GM12878 (cell line): Measurements from ENCODE around the gene LRRC51. TPM values are rescaled to one million over a fixed set of nuclear protein-coding genes. Genes with fewer than 3 reads are reported as not detected.

Source experiments
- ATAC-seq: fragments of 200-7000 bp; cut with Tn5 transposase; 3 replicates; pipeline ENCODE4 v1.9.1; 2020; ENCODE audit warnings: mild to moderate bottlenecking, moderate library complexity
- BruUV-seq: library from RNA; stranded (reverse); fragments of 400-500 nt; replicated peaks from 2 replicates; lab custom pipeline; 2021; lab: Mats Ljungman, UMichigan
- CTCF ChIA-PET: fragments of 300-600 bp; sonication (Branson Sonifier 250); formaldehyde crosslinking; extraction: SDS; loops from one replicate; lab custom pipeline; 2021; ENCODE audit warnings: inconsistent platforms; lab: Yijun Ruan, JAX
- POLR2A ChIA-PET: fragments of 350-600 bp; formaldehyde crosslinking; extraction: SDS; loops from one replicate; lab custom pipeline; 2021; ENCODE audit warnings: inconsistent platforms; lab: Charles Lee
- RAD21 ChIA-PET: fragments of 300-600 bp; sonication (Branson Sonifier 250); formaldehyde crosslinking; loops from one replicate; lab custom pipeline; 2023; ENCODE audit warnings: antibody characterized with exemption; ENCODE audit not compliant: unreplicated experiment; lab: Charles Lee
- SMC1A ChIA-PET: fragments of 300-600 bp; sonication (Branson Sonifier 250); formaldehyde crosslinking; loops from one replicate; lab custom pipeline; 2023; ENCODE audit not compliant: unreplicated experiment, uncharacterized antibody; lab: Charles Lee
- DNase-seq: peaks from one replicate; pipeline ENCODE4 v3.0.0-alpha.2; 2011; ENCODE audit warnings: low read depth, low spot score
- FAIRE-seq: peaks from 3 replicates; lab custom pipeline; 2011; peaks lifted over from hg19 to GRCh38; lab: Jason Lieb, UNC
- H2AFZ ChIP-seq: 2 replicates; pipeline ENCODE4 v1.6.0; 2011; ENCODE audit warnings: low read depth, low read length, control low read depth; ENCODE audit not compliant: control insufficient read depth
- H3K27ac ChIP-seq: 2 replicates; pipeline ENCODE4 v1.5.1; 2011; ENCODE audit warnings: control low read depth; ENCODE audit not compliant: control insufficient read depth, insufficient read depth
- H3K27me3 ChIP-seq, 2 experiments: replicated peaks in 1 of 2; 2 replicates each; pipeline versions ENCODE4 v1.6.0 to v1.6.1; 2011; ENCODE audit warnings: low read length in 1 of 2; ENCODE audit not compliant: control insufficient read depth in 2 of 2, insufficient read depth in 2 of 2
- H3K36me3 ChIP-seq, 2 experiments: 2 replicates each; pipeline ENCODE4 v1.5.1; 2011; ENCODE audit warnings: low read length in 1 of 2; ENCODE audit not compliant: control insufficient read depth in 2 of 2, insufficient read depth in 2 of 2
- H3K4me1 ChIP-seq: 2 replicates; pipeline ENCODE4 v1.6.1; 2011; ENCODE audit warnings: mild to moderate bottlenecking, low read length, moderate library complexity, mixed read lengths; ENCODE audit not compliant: control insufficient read depth, insufficient read depth
- H3K4me2 ChIP-seq: 2 replicates; pipeline ENCODE4 v1.6.0; 2011; ENCODE audit warnings: control low read depth; ENCODE audit not compliant: control insufficient read depth, insufficient read depth
- H3K4me3 ChIP-seq: fragments of 200-600 bp; sonication (generic); 2 replicates; pipeline ENCODE4 v1.5.1; 2016
- H3K79me2 ChIP-seq: 2 replicates; pipeline ENCODE4 v1.6.0; 2011; ENCODE audit warnings: low read length; ENCODE audit not compliant: control insufficient read depth, insufficient read depth
- H3K9ac ChIP-seq: 2 replicates; pipeline ENCODE4 v1.8.0; 2011; ENCODE audit warnings: low read length, control low read depth, mixed read lengths; ENCODE audit not compliant: control insufficient read depth, insufficient read depth
- H3K9me3 ChIP-seq: replicated peaks from 3 replicates; pipeline ENCODE4 v1.5.1; 2011; ENCODE audit warnings: mild to moderate bottlenecking, low read length; ENCODE audit not compliant: control insufficient read depth, insufficient read depth
- H4K20me1 ChIP-seq: 2 replicates; pipeline ENCODE4 v1.6.0; 2011; ENCODE audit not compliant: control insufficient read depth, insufficient read depth
- ASH2L ChIP-seq: fragments of 300-600, 200-600 bp; sonication (generic); IDR thresholded peaks from 2 replicates; pipeline ENCODE4 v1.6.1; 2017; ENCODE audit warnings: low read depth, mild to moderate bottlenecking, borderline replicate concordance
- MLLT1 ChIP-seq: fragments of 450-650 bp; IDR thresholded peaks from 2 replicates; pipeline ENCODE4 v1.6.1; 2016; ENCODE audit warnings: mild to moderate bottlenecking
- NR2C2 ChIP-seq: IDR thresholded peaks from 2 replicates; pipeline ENCODE4 v1.6.1; 2011; ENCODE audit warnings: borderline replicate concordance, low read depth; ENCODE audit not compliant: control insufficient read depth, insufficient read length
- POLR2A ChIP-seq: IDR thresholded peaks from 2 replicates; pipeline ENCODE4 v1.6.1; 2011; ENCODE audit warnings: low read depth, mild to moderate bottlenecking, low read length
- POLR2AphosphoS5 ChIP-seq: IDR thresholded peaks from 2 replicates; pipeline ENCODE4 v1.6.1; 2011; ENCODE audit warnings: mild to moderate bottlenecking, low read length, inconsistent platforms
- RB1 ChIP-seq: fragments of 450-650 bp; formaldehyde crosslinking; IDR thresholded peaks from 2 replicates; pipeline ENCODE4 v1.6.1; 2017; ENCODE audit warnings: mild to moderate bottlenecking, borderline replicate concordance
- RCOR1 ChIP-seq: conservative IDR thresholded peaks from 2 replicates; pipeline ENCODE4 v1.6.1; 2012; ENCODE audit warnings: low read depth, low read length, improper control_type of control experiment
- SMARCA5 ChIP-seq: fragments of 450-650 bp; IDR thresholded peaks from 2 replicates; pipeline ENCODE4 v1.6.1; 2017; ENCODE audit warnings: mild to moderate bottlenecking
- ZBTB11 ChIP-seq: fragments of 450-650 bp; formaldehyde crosslinking; IDR thresholded peaks from 2 replicates; pipeline ENCODE4 v1.5.0; 2022; ENCODE audit warnings: mild to moderate bottlenecking, missing genetic modification characterization
- ZNF207 ChIP-seq: fragments of 450-650 bp; IDR thresholded peaks from 2 replicates; pipeline ENCODE4 v1.6.1; 2014; ENCODE audit warnings: antibody characterized with exemption, mild to moderate bottlenecking, borderline replicate concordance
- ZZZ3 ChIP-seq: IDR thresholded peaks from 2 replicates; pipeline ENCODE4 v1.6.1; 2011; ENCODE audit warnings: low read depth; ENCODE audit not compliant: control insufficient read depth, insufficient read length
- WGBS: methylation state at CpG from one replicate; pipeline ENCODE4 v1.1.6; 2016; ENCODE audit warnings: low lambda C conversion rate; ENCODE audit not compliant: insufficient replicate concordance, insufficient coverage; ENCODE audit errors: missing lambda C conversion rate; 5-methylcytosine and 5-hydroxymethylcytosine counted together
- in situ Hi-C: fragments of 300-500 bp; cut with MboI; formaldehyde crosslinking; loops from 9 replicates; pipeline ENCODE4 v1.14.3; 2018; ENCODE audit warnings: mixed read lengths
- intact Hi-C: fragments of 100-400 bp; cut with micrococcal nuclease; formaldehyde crosslinking; loops from one replicate; pipeline ENCODE4 v1.14.2; 2022; ENCODE audit not compliant: unreplicated experiment
- polyA plus RNA-seq, 11 experiments: library from polyadenylated mRNA; depleted of rRNA in 4 of 11; unstranded in 6 of 11; stranded (reverse) in 5 of 11; fragments of >200 nt; fragmentation: Nextera tagmentation in 4 of 11; fragmentation: Illumina TruSeq in 1 of 11; extraction: Ambion mirVana in 4 of 11; extraction: Trizol in 1 of 11; gene quantifications; 1 replicate in 1 of 11; 2 replicates in 10 of 11; pipeline versions ENCODE4 v1.2.1 to v1.2.3, GENCODE V29; 2011 to 2016; ENCODE audit warnings: inconsistent platforms in 2 of 11, missing spikeins in 2 of 11, low read depth in 1 of 11
- total RNA-seq, 4 experiments: library from RNA; depleted of rRNA in 3 of 4; stranded (reverse); fragments of >200 nt in 3 of 4; fragmentation: Illumina TruSeq in 1 of 4; extraction: Trizol in 1 of 4; gene quantifications; 2 replicates each; pipeline versions ENCODE4 v1.2.1 to v1.2.3, GENCODE V29; 2013 to 2021

LRRC51 gene
- total and polyA plus RNA-seq, 10 of the 15 experiments (the other 5 are each of a cell fraction or from before 2014, with no cell fraction given), result 2.6 to 8.6 (median 5.4) TPM

- H3K36me3 ChIP-seq, result peaks cover 2 to 5% of the 10 kb centered on the region in 2 experiments; a peak in 3 of 4 replicates
- in situ Hi-C loops (no loop called here), intact Hi-C loops (loop anchor here (1.0 kb wide), 1 partner anchor 23 kb away; the partner anchor contains the start of genes LRRC51 and NUMA1)
- RAD21 ChIA-PET, result no interaction called here
- peaks cover 21% of the 10 kb centered on the region for H3K4me1 ChIP-seq
- peak overlapping the region; percentile 33; the same call in 1 of the 2 replicates for H3K4me3 ChIP-seq
- ATAC-seq (no peak), FAIRE-seq (peak; percentile 44), DNase-seq (no peak)
- SMC1A ChIA-PET, result no interaction called here
- BruUV-seq, result TSS peak; percentile 89
- WGBS, result 77% methylated on average over 11 of the region's 11 CpGs
- H3K27me3 ChIP-seq, result no peaks in the 10 kb centered on the region
- H3K9ac ChIP-seq, result 0 out of 2 replicates have a peak overlapping the region, but pooled peaks have one; percentile 30
- POLR2A ChIA-PET, result no interaction called here
- H3K9me3 ChIP-seq, result no peaks in the 10 kb centered on the region
- peaks cover 43% of the 10 kb centered on the region for H3K79me2 ChIP-seq
- peak overlapping the region; percentile 70 for H3K27ac ChIP-seq
- peak overlapping the region; percentile 96 for H3K4me2 ChIP-seq
- H2AFZ ChIP-seq, result peak overlapping the region; percentile 68
- no peaks in the 10 kb centered on the region for H4K20me1 ChIP-seq
- peak; percentile 94 for TF ChIP-seq MLLT1
- no peak for TF ChIP-seq ZNF207
- no peak for TF ChIP-seq ASH2L
- 0 out of 2 replicates have a peak, but pooled peaks have one; percentile 6 for TF ChIP-seq RCOR1
- TF ChIP-seq NR2C2, result no peak
- TF ChIP-seq POLR2A, result no peak
- TF ChIP-seq ZBTB11, result no peak
- TF ChIP-seq RB1, result 0 out of 2 replicates have a peak, but pooled peaks have one; percentile 28
- TF ChIP-seq SMARCA5, result 0 out of 2 replicates have a peak, but pooled peaks have one; percentile 58
- TF ChIP-seq ZZZ3, result no peak
- TF ChIP-seq POLR2AphosphoS5, result no peak
- TF ChIP-seq, all 136 proteins: peak for 4
- CTCF ChIA-PET, result no interaction called here
Observed at GRCh38 chr11:72103754-72104167, 23.1 kb downstream of the LRRC51 start.
